T-helper 1 cell treated with Interleukin-12 subunit alpha and Interleukin-12 subunit beta and Interleukin-4 antibody, amounts not matched to agents 30 ng/mL and 1 ng/mL, for 36 hours (primary cell): ENCODE data around the gene DNAAF8. TPM values are rescaled to one million over a fixed set of nuclear protein-coding genes. Genes with fewer than 3 reads are reported as not detected.

Source experiments
- intact Hi-C: fragments of 100-400 bp; cut with micrococcal nuclease; formaldehyde crosslinking; loops from one replicate; pipeline ENCODE4 v1.15.1; 2024
- total RNA-seq: library from RNA; stranded (reverse); gene quantifications from 2 replicates; pipeline ENCODE4 v1.2.3, GENCODE V29; 2022

Gene DNAAF8
- total RNA-seq, 1 donor from 2014 or later = not detected

- intact Hi-C loops = loop anchor here (1.0 to 5.0 kb wide), 2 partner anchors 152 to 402 kb away; partner anchors contain the start of genes EEF2KMT, GLYR1 and UBN1
Observed at GRCh38 chr16:4694642-4695451, 39.5 kb upstream of the DNAAF8 start.

GRCh38 chr16:4695473-4696171 is 38.7 kb upstream of the DNAAF8 start:
- intact Hi-C loops = no loop called here

- intact Hi-C loops = no loop called here
Observed at GRCh38 chr16:4696172-4696904, 38.0 kb upstream of the DNAAF8 start.

- intact Hi-C loops = no loop called here
Observed at GRCh38 chr16:4696905-4697847, 37.2 kb upstream of the DNAAF8 start.

GRCh38 chr16:4697848-4698291 is 36.5 kb upstream of the DNAAF8 start:
- intact Hi-C loops = no loop called here

- intact Hi-C loops = no loop called here
Observed at GRCh38 chr16:4698321-4699045, 35.9 kb upstream of the DNAAF8 start.

GRCh38 chr16:4699046-4699556 is 35.2 kb upstream of the DNAAF8 start:
- intact Hi-C loops = no loop called here

- intact Hi-C loops = no loop called here
Observed at GRCh38 chr16:4700380-4700996, 33.8 kb upstream of the DNAAF8 start.

GRCh38 chr16:4700997-4701743 is 33.2 kb upstream of the DNAAF8 start:
- intact Hi-C loops = no loop called here

- intact Hi-C loops = no loop called here
Observed at GRCh38 chr16:4701791-4702465, 32.4 kb upstream of the DNAAF8 start.

- intact Hi-C loops = no loop called here
Observed at GRCh38 chr16:4702466-4702808, 31.9 kb upstream of the DNAAF8 start.

GRCh38 chr16:4703906-4704305 is 30.4 kb upstream of the DNAAF8 start:
- intact Hi-C loops = no loop called here

- intact Hi-C loops = no loop called here
Observed at GRCh38 chr16:4704491-4704890, 29.8 kb upstream of the DNAAF8 start.

GRCh38 chr16:4704913-4705312 is 29.4 kb upstream of the DNAAF8 start:
- intact Hi-C loops = no loop called here

- intact Hi-C loops = no loop called here
Observed at GRCh38 chr16:4706871-4707270, 27.5 kb upstream of the DNAAF8 start.

GRCh38 chr16:4709481-4709880 is 24.9 kb upstream of the DNAAF8 start:
- intact Hi-C loops = no loop called here

- intact Hi-C loops = no loop called here
Observed at GRCh38 chr16:4713663-4714501, 20.5 kb upstream of the DNAAF8 start.
